Coronary artery (tissue), 2 donors: Measurements from ENCODE around the gene C1QL3.

Experiments
- DNase-seq: peaks from one replicate; pipeline ENCODE4 v3.0.0-alpha.2; 2017; ENCODE audit warnings: low spot score
- H3K27ac ChIP-seq, 2 donors: fragments of 200-600 bp; sonication (generic); one replicate each; pipeline ENCODE4 v1.5.1; 2016 to 2019
- H3K4me3 ChIP-seq: fragments of 200-600 bp; sonication (generic); 2 replicates; pipeline ENCODE4 v1.5.1; 2016; ENCODE audit warnings: mild to moderate bottlenecking, moderate library complexity
- TF ChIP-seq, protein P1 (sequence below): fragments of 200-600 bp; sonication (generic); IDR thresholded peaks from one replicate; pipeline ENCODE4 v1.5.1; 2019; ENCODE audit warnings: antibody characterized with exemption

Gene C1QL3

DNA sequence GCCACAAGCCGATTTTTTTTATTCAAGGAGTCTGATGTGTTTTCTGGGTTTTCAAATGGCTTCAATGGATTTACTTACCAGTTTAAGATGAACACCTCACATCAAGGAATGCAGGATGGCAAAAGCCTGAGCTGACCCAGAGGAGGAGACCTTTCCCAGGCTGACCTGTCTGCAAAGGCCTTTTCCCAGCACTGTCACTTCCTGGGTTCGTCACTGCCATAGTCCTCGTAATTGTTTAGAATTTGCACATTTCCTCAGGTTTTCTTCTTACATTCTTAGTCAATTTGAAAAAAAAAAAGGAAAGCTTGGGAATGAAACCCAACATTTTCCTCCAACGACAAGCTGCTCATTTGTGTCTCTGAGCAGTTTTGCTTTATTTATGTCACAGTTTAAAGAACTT is 42.9 kb downstream of the C1QL3 start:
- DNase-seq: no peak
- Histone ChIP-seq H3K4me3 (no peak overlapping the region), H3K27ac (no peak overlapping the region)
- TF ChIP-seq, protein P1, sequence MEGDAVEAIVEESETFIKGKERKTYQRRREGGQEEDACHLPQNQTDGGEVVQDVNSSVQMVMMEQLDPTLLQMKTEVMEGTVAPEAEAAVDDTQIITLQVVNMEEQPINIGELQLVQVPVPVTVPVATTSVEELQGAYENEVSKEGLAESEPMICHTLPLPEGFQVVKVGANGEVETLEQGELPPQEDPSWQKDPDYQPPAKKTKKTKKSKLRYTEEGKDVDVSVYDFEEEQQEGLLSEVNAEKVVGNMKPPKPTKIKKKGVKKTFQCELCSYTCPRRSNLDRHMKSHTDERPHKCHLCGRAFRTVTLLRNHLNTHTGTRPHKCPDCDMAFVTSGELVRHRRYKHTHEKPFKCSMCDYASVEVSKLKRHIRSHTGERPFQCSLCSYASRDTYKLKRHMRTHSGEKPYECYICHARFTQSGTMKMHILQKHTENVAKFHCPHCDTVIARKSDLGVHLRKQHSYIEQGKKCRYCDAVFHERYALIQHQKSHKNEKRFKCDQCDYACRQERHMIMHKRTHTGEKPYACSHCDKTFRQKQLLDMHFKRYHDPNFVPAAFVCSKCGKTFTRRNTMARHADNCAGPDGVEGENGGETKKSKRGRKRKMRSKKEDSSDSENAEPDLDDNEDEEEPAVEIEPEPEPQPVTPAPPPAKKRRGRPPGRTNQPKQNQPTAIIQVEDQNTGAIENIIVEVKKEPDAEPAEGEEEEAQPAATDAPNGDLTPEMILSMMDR: no peak

- TF ChIP-seq, protein P1: no peak
- Histone ChIP-seq H3K4me3 (no peak overlapping the region), H3K27ac (no peak overlapping the region)
- no peak for DNase-seq
Measured at GRCh38 chr10:16477757-16478156, 43.9 kb downstream of the C1QL3 start.

- no peak overlapping the region for H3K4me3 ChIP-seq
- DNase-seq: no peak
- H3K27ac ChIP-seq: no peak overlapping the region
- TF ChIP-seq, protein P1: no peak
Measured at GRCh38 chr10:16472828-16473227, 48.9 kb downstream of the C1QL3 start.

- TF ChIP-seq, protein P1: no peak
- Histone ChIP-seq H3K27ac (no peak overlapping the region), H3K4me3 (no peak overlapping the region)
- DNase-seq: no peak
Measured at GRCh38 chr10:16470747-16471146, 50.9 kb downstream of the C1QL3 start.

GRCh38 chr10:16466001-16466400 is 55.7 kb downstream of the C1QL3 start:
- no peak overlapping the region for H3K4me3 ChIP-seq
- DNase-seq: no peak
- H3K27ac ChIP-seq: no peak overlapping the region
- TF ChIP-seq, protein P1: no peak
